GM19463 (cell line): Measurements from ENCODE around the gene APOBEC3A.
"Not testable (repeated sequence)": the region's sequence is repeated elsewhere in the genome, so short reads cannot be mapped to it uniquely, and the experiment has no call there.

Experiments used
- ATAC-seq: cut with Tn5 transposase; IDR thresholded peaks from one replicate; pipeline ENCODE4 v1.9.1; 2021; ENCODE audit warnings: mild to moderate bottlenecking, moderate library complexity; ENCODE audit not compliant: unreplicated experiment

The APOBEC3A gene

GRCh38 chr22:38942702-38943101, 14.7 kb upstream of the APOBEC3A start:
- ATAC-seq = no peak

GRCh38 chr22:38943201-38943600, 14.2 kb upstream of the APOBEC3A start:
- ATAC-seq = no peak

GRCh38 chr22:38943882-38944281, 13.5 kb upstream of the APOBEC3A start:
- no peak for ATAC-seq

GRCh38 chr22:38944653-38945052, 12.8 kb upstream of the APOBEC3A start:
- no peak for ATAC-seq

- not testable (repeated sequence) for ATAC-seq
These were observed 11.6 kb upstream of the APOBEC3A start for GRCh38 chr22:38945706-38946338.

GRCh38 chr22:38946771-38947170, 10.6 kb upstream of the APOBEC3A start:
- no peak for ATAC-seq

- ATAC-seq = no peak
These were observed 9.9 kb upstream of the APOBEC3A start for GRCh38 chr22:38947321-38948140.

- no peak for ATAC-seq
These were observed 9.0 kb upstream of the APOBEC3A start for GRCh38 chr22:38948181-38948940.

- ATAC-seq = no peak
These were observed 7.5 kb upstream of the APOBEC3A start for GRCh38 chr22:38949889-38950405.

GRCh38 chr22:38950527-38951295, 6.7 kb upstream of the APOBEC3A start:
- ATAC-seq = no peak

GRCh38 chr22:38951734-38952133, 5.7 kb upstream of the APOBEC3A start:
- no peak for ATAC-seq

- no peak for ATAC-seq
These were observed 5.0 kb upstream of the APOBEC3A start for GRCh38 chr22:38952281-38952993.

- no peak for ATAC-seq
These were observed 4.3 kb upstream of the APOBEC3A start for GRCh38 chr22:38953091-38953490.

GRCh38 chr22:38953577-38954413, 3.6 kb upstream of the APOBEC3A start:
- peak; percentile 86 for ATAC-seq

GRCh38 chr22:38954414-38955043, 2.9 kb upstream of the APOBEC3A start:
- no peak for ATAC-seq

GRCh38 chr22:38955250-38955905, 2.0 kb upstream of the APOBEC3A start:
- no peak for ATAC-seq

GRCh38 chr22:38955926-38956325, 1.5 kb upstream of the APOBEC3A start:
- no peak for ATAC-seq

- ATAC-seq = no peak
These were observed 858 bp upstream of the APOBEC3A start for GRCh38 chr22:38956551-38956950.
